Esophagus squamous epithelium (tissue), 5 donors: ENCODE results near the gene HNRNPC. TPM values are rescaled to one million over a fixed set of nuclear protein-coding genes. Genes with fewer than 3 reads are reported as not detected.
A peak's percentile ranks its signal among the peaks of the same experiment; 100 is the strongest.

Experiments used
- DNase-seq: peaks from one replicate; lab custom pipeline; 2025; lab: John Stamatoyannopoulos, UW
- H3K27ac ChIP-seq, 4 donors: fragments of 200-600 bp; sonication (generic); one replicate each; pipeline ENCODE4 v1.5.1; 2016 to 2019; ENCODE audit warnings: mild to moderate bottlenecking in 1 of 4
- H3K27me3 ChIP-seq, 4 donors: fragments of 200-600 bp; sonication (generic); 1 replicate in 3 of 4; 2 replicates in 1 of 4; pipeline versions ENCODE4 v1.5.1 to v1.6.0; 2017 to 2021; ENCODE audit warnings: antibody characterized with exemption in 1 of 4
- H3K36me3 ChIP-seq, 3 donors: fragments of 200-600 bp; sonication (generic); one replicate each; pipeline ENCODE4 v1.5.1; 2016 to 2019
- H3K4me1 ChIP-seq, 3 donors: fragments of 200-600 bp; sonication (generic); one replicate each; pipeline ENCODE4 v1.5.1; 2017 to 2019
- H3K4me3 ChIP-seq, 4 donors: fragments of 200-600 bp; sonication (generic); 1 replicate in 3 of 4; 2 replicates in 1 of 4; pipeline ENCODE4 v1.5.1; 2016 to 2019; ENCODE audit warnings: mild to moderate bottlenecking in 2 of 4, moderate library complexity in 1 of 4
- H3K9me3 ChIP-seq, 3 donors: fragments of 200-600 bp; sonication (generic); one replicate each; pipeline ENCODE4 v1.5.1; 2016 to 2019
- CTCF ChIP-seq, 6 experiments: fragments of 450-650 bp in 4 of 6; fragments of 200-600 bp in 2 of 6; sonication (generic) in 2 of 6; IDR thresholded peaks; one replicate each; pipeline ENCODE4 v1.5.1; 2016 to 2019; ENCODE audit warnings: antibody characterized with exemption in 6 of 6, mild to moderate bottlenecking in 4 of 6, moderate library complexity in 4 of 6
- POLR2A ChIP-seq, 4 donors: fragments of 450-650 bp; IDR thresholded peaks; one replicate each; pipeline ENCODE4 v1.6.1; 2017; ENCODE audit warnings: antibody characterized with exemption in 4 of 4, mild to moderate bottlenecking in 4 of 4, moderate library complexity in 3 of 4
- WGBS, 2 donors: methylation state at CpG; one replicate each; pipeline ENCODE4 v1.1.5; 2018; 5-methylcytosine and 5-hydroxymethylcytosine counted together
- intact Hi-C: fragments of 100-400 bp; cut with DNase I; formaldehyde crosslinking; loops from one replicate; pipeline ENCODE4 v1.15.0; 2022
- total RNA-seq, 4 donors: library from RNA; depleted of rRNA; stranded (reverse); fragments of >200 nt; gene quantifications; one replicate each; pipeline ENCODE4 v1.1.0, GENCODE V29; 2016
- donor health status: DM: yes; HTN: yes; CAD: no.

Gene HNRNPC
- total RNA-seq, 4 donors from 2014 or later: 252 to 651 (median 476) TPM

- H3K36me3 ChIP-seq: peaks cover 18 to 93% (median 19%) of the 10 kb centered on the region in 3 donors
- H3K27me3 ChIP-seq: no peaks in the 10 kb centered on the region
- H3K4me1 ChIP-seq: peaks cover 0 to 84% (median 24%) of the 10 kb centered on the region in 3 donors
- no peak for TF ChIP-seq POLR2A (IDR thresholded peaks at IDR 0.05)
- H3K9me3 ChIP-seq: no peaks in the 10 kb centered on the region
- no peak for DNase-seq
- H3K27ac ChIP-seq: no peak overlapping the region
- WGBS, 2 donors: 83 to 91% methylated on average over 5 of the region's 5 CpGs
- no peak overlapping the region for H3K4me3 ChIP-seq
- intact Hi-C loops: no loop called here
Measured at GRCh38 chr14:21234112-21234511, 35.1 kb downstream of the HNRNPC start.

DNA sequence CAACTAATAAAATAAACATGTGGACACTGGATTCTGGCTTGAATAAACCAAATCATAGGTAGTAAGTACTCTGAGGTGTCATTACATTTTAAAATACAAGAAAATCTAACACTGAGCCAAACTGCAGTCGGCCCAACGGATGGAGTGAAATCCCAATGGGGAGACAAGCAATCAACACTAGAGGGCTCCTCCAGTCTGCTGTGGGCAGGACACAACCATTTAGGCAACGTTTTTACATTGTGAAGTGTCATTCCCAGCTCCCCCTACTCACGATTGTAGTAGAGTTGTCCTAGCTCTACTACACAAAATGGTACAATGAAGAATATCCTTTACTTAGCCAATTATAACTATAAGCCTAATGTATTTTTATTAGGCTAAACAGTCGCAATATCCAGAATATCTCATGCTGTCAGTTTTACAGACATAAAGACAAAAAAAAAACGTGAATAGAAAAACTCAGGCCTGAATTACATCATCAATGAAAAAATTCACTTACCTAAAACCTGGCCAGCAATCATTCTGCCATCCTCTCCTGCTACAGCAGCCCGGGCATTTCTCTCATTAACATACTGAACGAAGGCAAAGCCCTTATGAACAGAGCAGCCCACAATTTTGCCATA lies 35.7 kb downstream of the HNRNPC start:
- no peak for DNase-seq
- intact Hi-C loops: no loop called here
- Histone ChIP-seq H3K4me1 (peaks cover 0 to 79% (median 24%) of the 10 kb centered on the region in 3 donors), H3K27ac (no peak overlapping the region), H3K27me3 (no peaks in the 10 kb centered on the region), H3K9me3 (no peaks in the 10 kb centered on the region), H3K36me3 (peaks cover 23 to 93% (median 23%) of the 10 kb centered on the region in 3 donors), H3K4me3 (no peak overlapping the region)
- TF ChIP-seq CTCF (IDR thresholded peaks at IDR 0.05) (peak in 3 of 6 experiments; percentile 7 to 33 (median 25)), POLR2A (IDR thresholded peaks at IDR 0.05) (no peak)
- 41 to 42% methylated on average over 7 to 8 of the region's 8 CpGs for WGBS, 2 donors

DNA sequence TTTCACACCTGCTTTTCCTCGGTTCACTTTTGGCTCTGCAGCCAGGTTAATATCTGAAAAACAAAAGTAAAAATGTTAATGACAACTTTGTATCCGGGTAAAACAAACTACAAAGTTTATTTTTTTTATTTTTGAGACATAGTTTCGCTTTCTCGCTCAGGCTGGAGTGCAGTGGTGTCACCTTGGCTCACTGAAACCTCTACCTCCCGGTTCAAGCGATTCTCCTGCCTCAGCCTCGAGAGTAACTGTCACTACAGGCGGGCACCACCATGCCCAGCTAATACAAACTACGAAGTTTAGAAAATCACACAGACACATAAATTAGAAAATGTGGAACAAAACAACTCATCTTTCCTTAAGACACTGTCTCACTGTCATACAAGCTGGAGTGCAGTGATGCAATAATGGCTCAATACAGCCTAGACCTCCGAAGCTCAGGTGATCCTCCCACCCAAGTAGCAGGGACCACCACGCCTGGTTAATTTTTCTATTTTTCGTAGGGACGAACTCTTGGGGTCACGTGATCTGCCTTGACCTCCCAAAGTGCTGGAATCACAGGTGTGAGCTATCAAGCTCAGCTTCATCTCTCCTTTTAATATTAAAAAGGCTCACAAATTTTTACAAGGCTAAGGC lies 38.1 kb downstream of the HNRNPC start:
- no peak for DNase-seq

GRCh38 chr14:21229821-21230220 lies 39.4 kb downstream of the HNRNPC start:
- TF ChIP-seq POLR2A (IDR thresholded peaks at IDR 0.05): no peak
- TF ChIP-seq CTCF (IDR thresholded peaks at IDR 0.05): no peak
- Histone ChIP-seq H3K4me3 (no peak overlapping the region), H3K27me3 (no peaks in the 10 kb centered on the region), H3K4me1 (peaks cover 0 to 42% (median 18%) of the 10 kb centered on the region in 3 donors), H3K9me3 (no peaks in the 10 kb centered on the region), H3K27ac (no peak overlapping the region), H3K36me3 (peaks cover 27 to 100% (median 41%) of the 10 kb centered on the region in 3 donors)
- intact Hi-C loops: no loop called here
- 57% methylated on average over 5 of the region's 5 CpGs for WGBS, 2 donors
- DNase-seq: no peak

More for the DNA sequence above, 38.1 kb downstream of the HNRNPC start:
- Histone ChIP-seq H3K4me3 (no peak overlapping the region), H3K27ac (no peak overlapping the region), H3K4me1 (peaks cover 0 to 55% (median 24%) of the 10 kb centered on the region in 3 donors), H3K9me3 (no peaks in the 10 kb centered on the region), H3K27me3 (no peaks in the 10 kb centered on the region), H3K36me3 (peaks cover 27 to 97% (median 32%) of the 10 kb centered on the region in 3 donors)
- intact Hi-C loops: no loop called here
- 73 to 74% methylated on average over 14 of the region's 14 CpGs for WGBS, 2 donors
- TF ChIP-seq CTCF (IDR thresholded peaks at IDR 0.05) (no peak), POLR2A (IDR thresholded peaks at IDR 0.05) (no peak)

DNA sequence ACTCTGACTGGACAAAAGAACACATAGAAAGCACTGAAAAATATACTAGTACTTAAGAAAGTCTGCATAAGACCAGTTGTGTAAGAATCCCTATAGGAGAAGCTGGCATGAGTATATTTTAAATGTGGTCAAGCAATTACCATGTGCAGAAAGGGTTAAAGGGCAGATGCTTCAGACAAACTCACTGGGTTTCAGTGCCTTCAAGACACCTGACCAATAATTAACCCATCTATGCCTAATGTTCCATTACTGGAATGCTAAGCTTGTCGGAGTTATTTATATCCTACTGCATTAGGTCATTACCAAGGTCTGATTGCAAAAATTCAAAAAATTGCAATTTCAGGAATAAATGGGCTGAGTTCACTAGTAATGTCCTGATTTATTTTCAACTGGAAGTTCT lies 41.3 kb downstream of the HNRNPC start:
- no peak for TF ChIP-seq POLR2A (IDR thresholded peaks at IDR 0.05)
- TF ChIP-seq CTCF (IDR thresholded peaks at IDR 0.05): no peak
- 79 to 93% methylated on average over 1 of the region's 1 CpG for WGBS, 2 donors
- Histone ChIP-seq H3K4me3 (no peak overlapping the region), H3K4me1 (peaks cover 0 to 41% (median 11%) of the 10 kb centered on the region in 3 donors), H3K9me3 (no peaks in the 10 kb centered on the region), H3K27ac (no peak overlapping the region), H3K27me3 (no peaks in the 10 kb centered on the region), H3K36me3 (peaks cover 23 to 100% (median 35%) of the 10 kb centered on the region in 3 donors)
- intact Hi-C loops: no loop called here
- DNase-seq: no peak
